ENCODE data around the gene FOXR1. TPM values are rescaled to one million over a fixed set of nuclear protein-coding genes. Genes with fewer than 3 reads are reported as not detected.

The FOXR1 gene
- total RNA-seq, 1 donor from 2014 or later = not detected

- peaks cover 64 to 81% of the 10 kb centered on the region in 2 donors for H3K36me3 ChIP-seq
- DNase-seq (ENCODE audit: low spot score in 2 of 2) = no peak
Observed at GRCh38 chr11:119006656-119007055, 35.1 kb downstream of the FOXR1 start.

GRCh38 chr11:119011476-119012053 lies 40.0 kb downstream of the FOXR1 start:
- intact Hi-C loops (cut with DNase I) = no loop called here

More at GRCh38 chr11:119006656-119007055, 35.1 kb downstream of the FOXR1 start:
- Histone ChIP-seq H3K4me3 (no peak overlapping the region), H3K4me1 (no peaks in the 10 kb centered on the region), H3K27ac (no peak overlapping the region), H3K9me3 (no peaks in the 10 kb centered on the region), H3K27me3 (no peaks in the 10 kb centered on the region)
- no peak for TF ChIP-seq CTCF (IDR thresholded peaks at IDR 0.05)
- intact Hi-C loops (cut with DNase I) = no loop called here

GRCh38 chr11:119012629-119013170 lies 41.1 kb downstream of the FOXR1 start:
- TF ChIP-seq CTCF (IDR thresholded peaks at IDR 0.05) = no peak
- Histone ChIP-seq H3K27me3 (no peaks in the 10 kb centered on the region), H3K4me3 (no peak overlapping the region), H3K36me3 (peaks cover 65 to 84% of the 10 kb centered on the region in 2 donors), H3K4me1 (peaks cover 7 to 15% of the 10 kb centered on the region in 2 donors), H3K9me3 (no peaks in the 10 kb centered on the region), H3K27ac (no peak overlapping the region)
- intact Hi-C loops (cut with DNase I) = no loop called here
- no peak for DNase-seq (ENCODE audit: low spot score in 2 of 2)

More at GRCh38 chr11:119011476-119012053, 40.0 kb downstream of the FOXR1 start:
- Histone ChIP-seq H3K4me3 (no peak overlapping the region), H3K36me3 (peaks cover 75 to 93% of the 10 kb centered on the region in 2 donors), H3K9me3 (no peaks in the 10 kb centered on the region), H3K4me1 (peaks cover under 1 to 9% of the 10 kb centered on the region in 2 donors), H3K27ac (no peak overlapping the region), H3K27me3 (no peaks in the 10 kb centered on the region)
- no peak for DNase-seq (ENCODE audit: low spot score in 2 of 2)
- no peak for TF ChIP-seq CTCF (IDR thresholded peaks at IDR 0.05)

GRCh38 chr11:119014209-119014924 lies 42.8 kb downstream of the FOXR1 start:
- Histone ChIP-seq H3K9me3 (no peaks in the 10 kb centered on the region), H3K4me1 (peaks cover 7 to 17% of the 10 kb centered on the region in 2 donors), H3K27me3 (no peaks in the 10 kb centered on the region), H3K4me3 (no peak overlapping the region), H3K36me3 (peaks cover 54 to 69% of the 10 kb centered on the region in 2 donors), H3K27ac (no peak overlapping the region)
- TF ChIP-seq CTCF (IDR thresholded peaks at IDR 0.05) = no peak
- intact Hi-C loops (cut with DNase I) = no loop called here
- DNase-seq (ENCODE audit: low spot score in 2 of 2) = no peak

GRCh38 chr11:119015054-119015611 lies 43.6 kb downstream of the FOXR1 start:
- no peak for TF ChIP-seq CTCF (IDR thresholded peaks at IDR 0.05)
- H3K4me1 ChIP-seq = peaks cover 7 to 24% of the 10 kb centered on the region in 2 donors
- no peaks in the 10 kb centered on the region for H3K27me3 ChIP-seq
- no peaks in the 10 kb centered on the region for H3K9me3 ChIP-seq
- intact Hi-C loops (cut with DNase I) = no loop called here
- no peak for DNase-seq (ENCODE audit: low spot score in 2 of 2)
- H3K36me3 ChIP-seq = peaks cover 47 to 63% of the 10 kb centered on the region in 2 donors
- H3K4me3 ChIP-seq = no peak overlapping the region
- no peak overlapping the region for H3K27ac ChIP-seq
